HepG2 (cell line): Measurements from ENCODE around the gene CUL7. TPM values are rescaled to one million over a fixed set of nuclear protein-coding genes. Genes with fewer than 3 reads are reported as not detected.

Source experiments
- CCAR2 ChIP-seq: fragments of 200-400 bp; formaldehyde crosslinking; optimal IDR thresholded peaks from 2 replicates; pipeline ENCODE3; 2018; ENCODE audit warnings: low read depth, mild to moderate bottlenecking, low read length, moderate library complexity
- DNMT3B ChIP-seq: conservative IDR thresholded peaks from 2 replicates; pipeline ENCODE4 v1.6.1; 2016; ENCODE audit warnings: missing biosample characterization, control low read depth
- FOSL1 ChIP-seq: sonication (generic); formaldehyde crosslinking; IDR thresholded peaks from 2 replicates; pipeline ENCODE4 v1.9.0; 2021; ENCODE audit warnings: missing genetic modification reagents, borderline replicate concordance
- HNRNPL ChIP-seq: fragments of 200-400 bp; formaldehyde crosslinking; IDR thresholded peaks from 2 replicates; pipeline ENCODE4 v1.6.1; 2017; ENCODE audit warnings: mild to moderate bottlenecking, low read depth, low read length
- HOXA3 ChIP-seq: sonication (generic); formaldehyde crosslinking; IDR thresholded peaks from 2 replicates; pipeline ENCODE4 v1.5.0; 2020; ENCODE audit warnings: missing genetic modification reagents
- JUN ChIP-seq: sonication (generic); formaldehyde crosslinking; IDR thresholded peaks from 2 replicates; pipeline ENCODE4 v1.4.0; 2020; ENCODE audit warnings: mild to moderate bottlenecking, missing genetic modification reagents
- JUNB ChIP-seq: sonication (generic); formaldehyde crosslinking; IDR thresholded peaks from 2 replicates; pipeline ENCODE4 v1.8.0; 2022; ENCODE audit warnings: missing genetic modification reagents, mild to moderate bottlenecking, borderline replicate concordance
- LRRFIP1 ChIP-seq: sonication (generic); formaldehyde crosslinking; conservative IDR thresholded peaks from 2 replicates; pipeline ENCODE4 v1.4.0; 2020; ENCODE audit warnings: missing genetic modification reagents
- NAIF1 ChIP-seq: sonication (generic); formaldehyde crosslinking; IDR thresholded peaks from 2 replicates; pipeline ENCODE4 v1.5.0; 2020; ENCODE audit warnings: mild to moderate bottlenecking, missing genetic modification reagents, borderline replicate concordance
- NFYB ChIP-seq: sonication (generic); formaldehyde crosslinking; IDR thresholded peaks from 2 replicates; pipeline ENCODE4 v1.4.0; 2020; ENCODE audit warnings: missing genetic modification reagents
- NFYC ChIP-seq: IDR thresholded peaks from 2 replicates; pipeline ENCODE4 v1.6.1; 2016; ENCODE audit warnings: missing genetic modification reagents, missing compliant biosample characterization
- SP5 ChIP-seq: IDR thresholded peaks from 2 replicates; pipeline ENCODE4 v1.6.1; 2016; ENCODE audit warnings: low read depth, borderline replicate concordance
- SRF ChIP-seq: IDR thresholded peaks from 2 replicates; pipeline ENCODE4 v1.6.1; 2011; ENCODE audit warnings: mild to moderate bottlenecking, low read depth, low read length, moderate library complexity
- TBP ChIP-seq: sonication (generic); formaldehyde crosslinking; IDR thresholded peaks from 2 replicates; pipeline ENCODE4 v1.5.0; 2020; ENCODE audit warnings: missing genetic modification reagents
- TOPORS ChIP-seq: sonication (generic); formaldehyde crosslinking; IDR thresholded peaks from 2 replicates; pipeline ENCODE4 v1.8.0; 2023; ENCODE audit warnings: mild to moderate bottlenecking, missing genetic modification reagents
- TP53 ChIP-seq: sonication (generic); formaldehyde crosslinking; conservative IDR thresholded peaks from 2 replicates; pipeline ENCODE4 v1.4.0; 2020; ENCODE audit warnings: missing genetic modification reagents
- U2AF1 ChIP-seq: fragments of 200-400 bp; formaldehyde crosslinking; optimal IDR thresholded peaks from 2 replicates; pipeline ENCODE3; 2017; ENCODE audit warnings: mild to moderate bottlenecking, low read depth, low read length
- WIZ ChIP-seq: sonication (generic); formaldehyde crosslinking; IDR thresholded peaks from 2 replicates; pipeline ENCODE4 v1.5.1; 2020; ENCODE audit warnings: mild to moderate bottlenecking, missing genetic modification reagents
- XBP1 ChIP-seq: sonication (generic); formaldehyde crosslinking; IDR thresholded peaks from 2 replicates; pipeline ENCODE4 v1.5.0; 2020; ENCODE audit warnings: missing genetic modification reagents
- ZBTB43 ChIP-seq: sonication (generic); formaldehyde crosslinking; conservative IDR thresholded peaks from 2 replicates; pipeline ENCODE4 v1.4.0; 2020; ENCODE audit warnings: missing genetic modification reagents
- ZFP36L2 ChIP-seq: sonication (generic); formaldehyde crosslinking; IDR thresholded peaks from 2 replicates; pipeline ENCODE4 v1.4.0; 2020; ENCODE audit warnings: missing genetic modification reagents
- ZNF10 ChIP-seq: sonication (generic); formaldehyde crosslinking; IDR thresholded peaks from 2 replicates; pipeline ENCODE4 v1.4.0; 2020; ENCODE audit warnings: mild to moderate bottlenecking, low read depth, missing genetic modification reagents, borderline replicate concordance
- ZNF337 ChIP-seq: sonication (generic); formaldehyde crosslinking; IDR thresholded peaks from 2 replicates; pipeline ENCODE4 v1.5.1; 2020; ENCODE audit warnings: missing genetic modification reagents, low read depth, mild to moderate bottlenecking, borderline replicate concordance
- ZNF430 ChIP-seq: sonication (generic); formaldehyde crosslinking; IDR thresholded peaks from 2 replicates; pipeline ENCODE4 v1.9.0; 2021; ENCODE audit warnings: mild to moderate bottlenecking, missing genetic modification reagents
- ZNF678 ChIP-seq: sonication (generic); formaldehyde crosslinking; IDR thresholded peaks from 2 replicates; pipeline ENCODE4 v1.4.0; 2020; ENCODE audit warnings: mild to moderate bottlenecking, missing genetic modification reagents
- ZNF878 ChIP-seq: sonication (generic); formaldehyde crosslinking; IDR thresholded peaks from 2 replicates; pipeline ENCODE4 v1.8.1; 2023; ENCODE audit warnings: mild to moderate bottlenecking, missing genetic modification reagents, moderate library complexity
- ZSCAN21 ChIP-seq: sonication (generic); formaldehyde crosslinking; IDR thresholded peaks from 2 replicates; pipeline ENCODE4 v1.8.0; 2022; ENCODE audit warnings: mild to moderate bottlenecking, missing genetic modification reagents, moderate library complexity, borderline replicate concordance
- polyA plus RNA-seq, 8 experiments: library from polyadenylated mRNA; depleted of rRNA in 3 of 8; stranded (reverse) in 7 of 8; unstranded in 1 of 8; fragments of >200 nt; fragmentation: Illumina TruSeq in 4 of 8; extraction: Trizol in 4 of 8; gene quantifications; 2 replicates each; pipeline versions ENCODE4 v1.2.1 to v1.2.3, GENCODE V29; 2011 to 2016; ENCODE audit warnings: low read depth in 4 of 8, missing spikeins in 1 of 8, mixed read lengths in 1 of 8; ENCODE audit not compliant: insufficient read depth in 1 of 8
- total RNA-seq, 5 experiments: library from RNA; depleted of rRNA; stranded (reverse); fragments of >200 nt; fragmentation: Illumina TruSeq; extraction: Trizol; gene quantifications; 2 replicates each; pipeline ENCODE4 v1.2.3, GENCODE V29; 2016; ENCODE audit warnings: low read depth in 1 of 5
- TF ChIP-seq, protein P1 (sequence below): sonication (generic); formaldehyde crosslinking; IDR thresholded peaks from 2 replicates; pipeline ENCODE4 v1.8.0; 2022; ENCODE audit warnings: missing genetic modification reagents, mild to moderate bottlenecking, inconsistent platforms, borderline replicate concordance

The CUL7 gene
- total and polyA plus RNA-seq, 2 of the 13 experiments (the other 11 are each of a cell fraction or from before 2014, with no cell fraction given): 32.0 to 60.7 TPM

DNA sequence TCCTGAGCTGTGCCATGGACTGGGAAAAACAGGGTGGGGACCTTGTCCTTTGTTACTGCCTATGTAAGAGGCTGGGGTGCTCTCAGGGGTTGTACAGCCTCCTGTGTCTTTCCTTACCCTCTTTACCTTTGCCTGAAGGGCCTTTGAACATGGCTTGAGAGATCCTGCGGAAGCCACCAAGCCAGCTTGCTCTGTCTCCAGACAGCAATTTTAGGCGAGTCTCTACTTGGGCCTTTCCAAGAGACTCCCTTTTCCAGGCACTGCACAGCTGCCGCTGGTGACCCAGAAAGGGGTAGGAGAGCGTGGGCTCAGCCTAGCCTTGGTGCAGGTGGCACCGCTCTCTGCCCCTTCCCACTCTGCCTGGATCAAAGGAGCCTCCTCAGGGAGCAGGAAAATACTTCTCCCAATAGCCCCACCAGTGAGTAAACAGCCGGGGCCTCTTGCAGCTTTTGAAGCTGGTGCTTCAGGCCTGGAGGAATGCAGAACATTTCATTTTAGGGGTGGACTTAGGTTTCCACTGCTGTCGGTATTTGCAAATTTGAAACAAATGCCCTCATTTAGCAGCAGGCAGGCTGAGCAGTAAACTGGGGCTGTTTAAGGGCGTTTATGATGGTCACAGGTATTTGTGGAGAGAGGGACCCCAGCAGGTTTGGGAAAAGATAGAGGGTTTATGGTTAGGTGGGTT is 36.4 kb upstream of the CUL7 start (continued):
- no peak for TF ChIP-seq XBP1 (CRISPR knock-in tag)
- peak; percentile 38; the same call in 1 of the 2 replicates for TF ChIP-seq ZNF337 (CRISPR knock-in tag)
- no peak for TF ChIP-seq TOPORS (CRISPR knock-in tag)
- TF ChIP-seq CCAR2: no peak
- 0 out of 2 replicates have a peak, but pooled peaks have one; percentile 32 for TF ChIP-seq TP53 (CRISPR knock-in tag)
- peak; percentile 45; the same call in 1 of the 2 replicates for TF ChIP-seq FOSL1 (CRISPR knock-in tag)
- peak; percentile 87 for TF ChIP-seq U2AF1
- no peak; the same call in 1 of the 2 replicates for TF ChIP-seq ZNF878 (CRISPR knock-in tag)
- TF ChIP-seq NFYC (CRISPR knock-in tag): peak; percentile 33; the same call in 1 of the 2 replicates
- no peak for TF ChIP-seq ZNF678
- TF ChIP-seq WIZ (CRISPR knock-in tag): no peak
- no peak for TF ChIP-seq ZNF10 (CRISPR knock-in tag)
- peak; percentile 85 for TF ChIP-seq SP5
- TF ChIP-seq ZSCAN21 (CRISPR knock-in tag): no peak
- TF ChIP-seq ZBTB43 (CRISPR knock-in tag): no peak
- 0 out of 2 replicates have a peak, but pooled peaks have one; percentile 12 for TF ChIP-seq NFYB (CRISPR knock-in tag)
- no peak for TF ChIP-seq NAIF1
- peak; percentile 19; the same call in 1 of the 2 replicates for TF ChIP-seq SRF
- TF ChIP-seq, protein P1, sequence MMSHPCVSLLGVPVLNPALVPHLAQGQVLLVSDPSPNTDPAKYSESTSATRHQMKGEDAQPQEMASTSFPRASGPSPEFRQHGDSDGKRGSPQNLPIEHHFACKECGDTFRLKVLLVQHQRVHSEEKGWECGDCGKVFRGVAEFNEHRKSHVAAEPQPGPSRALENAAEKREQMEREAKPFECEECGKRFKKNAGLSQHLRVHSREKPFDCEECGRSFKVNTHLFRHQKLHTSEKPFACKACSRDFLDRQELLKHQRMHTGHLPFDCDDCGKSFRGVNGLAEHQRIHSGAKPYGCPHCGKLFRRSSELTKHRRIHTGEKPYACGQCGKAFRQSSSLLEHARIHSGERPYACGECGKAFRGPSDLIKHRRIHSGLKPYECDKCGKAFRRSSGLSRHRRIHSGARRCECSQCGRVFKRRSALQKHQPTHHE (CRISPR knock-in tag): no peak
- TF ChIP-seq LRRFIP1 (CRISPR knock-in tag): no peak
- TF ChIP-seq JUN (CRISPR knock-in tag): peak; percentile 55; the same call in 1 of the 2 replicates
- peak; percentile 58; the same call in 1 of the 2 replicates for TF ChIP-seq HOXA3 (CRISPR knock-in tag)
- no peak for TF ChIP-seq DNMT3B (CRISPR knock-in tag)
- no peak for TF ChIP-seq TBP (CRISPR knock-in tag)
- TF ChIP-seq JUNB (CRISPR knock-in tag): no peak
- peak; percentile 98 for TF ChIP-seq HNRNPL
- TF ChIP-seq ZFP36L2 (CRISPR knock-in tag): no peak
- TF ChIP-seq ZNF430 (CRISPR knock-in tag): no peak
